ENCODE results near the gene PRSS3. TPM values are rescaled to one million over a fixed set of nuclear protein-coding genes. Genes with fewer than 3 reads are reported as not detected.
"Not testable (repeated sequence)": the region's sequence is repeated elsewhere in the genome, so short reads cannot be mapped to it uniquely, and the experiment has no call there.

The PRSS3 gene
- total RNA-seq, 6 experiments from 2014 or later, result 18.9 to 40.4 (median 23.8) TPM

DNA sequence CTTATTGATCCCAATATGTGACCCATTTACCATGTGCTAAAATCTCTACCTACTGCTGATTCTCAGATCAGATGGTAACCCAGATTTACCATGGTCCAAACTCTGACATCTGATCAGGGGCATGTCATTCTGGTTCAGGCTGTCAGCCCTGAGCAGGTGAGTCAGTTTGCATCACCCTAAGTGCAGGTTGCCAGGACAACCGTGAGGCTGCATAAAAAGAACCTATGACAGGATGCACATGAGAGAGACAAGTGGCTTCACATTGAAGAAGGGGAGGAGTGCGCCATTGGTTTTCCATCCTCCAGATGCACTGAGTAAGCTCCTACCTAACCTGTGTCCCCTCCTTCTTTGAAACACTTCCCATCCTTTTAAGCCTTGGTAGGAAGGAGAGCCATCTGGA is 801 bp upstream of the PRSS3 start:
- TF ChIP-seq, protein P1, sequence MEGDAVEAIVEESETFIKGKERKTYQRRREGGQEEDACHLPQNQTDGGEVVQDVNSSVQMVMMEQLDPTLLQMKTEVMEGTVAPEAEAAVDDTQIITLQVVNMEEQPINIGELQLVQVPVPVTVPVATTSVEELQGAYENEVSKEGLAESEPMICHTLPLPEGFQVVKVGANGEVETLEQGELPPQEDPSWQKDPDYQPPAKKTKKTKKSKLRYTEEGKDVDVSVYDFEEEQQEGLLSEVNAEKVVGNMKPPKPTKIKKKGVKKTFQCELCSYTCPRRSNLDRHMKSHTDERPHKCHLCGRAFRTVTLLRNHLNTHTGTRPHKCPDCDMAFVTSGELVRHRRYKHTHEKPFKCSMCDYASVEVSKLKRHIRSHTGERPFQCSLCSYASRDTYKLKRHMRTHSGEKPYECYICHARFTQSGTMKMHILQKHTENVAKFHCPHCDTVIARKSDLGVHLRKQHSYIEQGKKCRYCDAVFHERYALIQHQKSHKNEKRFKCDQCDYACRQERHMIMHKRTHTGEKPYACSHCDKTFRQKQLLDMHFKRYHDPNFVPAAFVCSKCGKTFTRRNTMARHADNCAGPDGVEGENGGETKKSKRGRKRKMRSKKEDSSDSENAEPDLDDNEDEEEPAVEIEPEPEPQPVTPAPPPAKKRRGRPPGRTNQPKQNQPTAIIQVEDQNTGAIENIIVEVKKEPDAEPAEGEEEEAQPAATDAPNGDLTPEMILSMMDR (IDR thresholded peaks at IDR 0.05), result no peak
- no peak for DNase-seq
- Mint-ChIP-seq H3K36me3 (ENCODE audit: low read depth) (peaks cover 9% of the 10 kb centered on the region), H3K27me3 (ENCODE audit: insufficient read depth) (peaks cover 9% of the 10 kb centered on the region), H3K4me1 (ENCODE audit: low read depth) (peaks cover 21% of the 10 kb centered on the region), H3K4me3 (no peak overlapping the region), H3K9me3 (no peaks in the 10 kb centered on the region), H3K27ac (no peak overlapping the region)

DNA sequence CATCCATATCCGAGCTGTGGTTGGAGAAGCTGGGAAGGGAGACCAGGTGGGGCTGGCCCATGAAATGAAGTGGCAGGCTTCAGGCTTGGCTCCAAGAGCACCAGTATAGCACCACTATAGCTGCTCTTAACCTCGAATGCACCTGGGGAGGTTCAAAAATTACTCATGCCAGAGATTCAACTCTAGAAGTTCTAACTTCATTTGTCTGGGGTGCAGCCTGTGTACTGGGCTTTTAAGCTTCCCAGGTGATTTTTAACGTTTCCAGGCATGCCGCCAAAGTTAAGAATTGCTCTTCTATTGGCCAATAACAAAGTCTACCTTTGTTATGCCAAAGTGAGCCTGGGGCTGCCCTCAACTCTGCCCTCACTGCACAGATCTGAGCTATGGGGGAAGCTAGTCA is 458 bp downstream of the PRSS3 start:
- H3K9me3 Mint-ChIP-seq, result no peaks in the 10 kb centered on the region
- no peak overlapping the region for H3K27ac Mint-ChIP-seq
- H3K4me1 Mint-ChIP-seq (ENCODE audit: low read depth), result peaks cover 20% of the 10 kb centered on the region
- TF ChIP-seq, protein P1 (IDR thresholded peaks at IDR 0.05), result no peak
- peaks cover 9% of the 10 kb centered on the region for H3K36me3 Mint-ChIP-seq (ENCODE audit: low read depth)
- H3K4me3 Mint-ChIP-seq, result no peak overlapping the region
- no peak for DNase-seq
- peaks cover 14% of the 10 kb centered on the region for H3K27me3 Mint-ChIP-seq (ENCODE audit: insufficient read depth)

DNA sequence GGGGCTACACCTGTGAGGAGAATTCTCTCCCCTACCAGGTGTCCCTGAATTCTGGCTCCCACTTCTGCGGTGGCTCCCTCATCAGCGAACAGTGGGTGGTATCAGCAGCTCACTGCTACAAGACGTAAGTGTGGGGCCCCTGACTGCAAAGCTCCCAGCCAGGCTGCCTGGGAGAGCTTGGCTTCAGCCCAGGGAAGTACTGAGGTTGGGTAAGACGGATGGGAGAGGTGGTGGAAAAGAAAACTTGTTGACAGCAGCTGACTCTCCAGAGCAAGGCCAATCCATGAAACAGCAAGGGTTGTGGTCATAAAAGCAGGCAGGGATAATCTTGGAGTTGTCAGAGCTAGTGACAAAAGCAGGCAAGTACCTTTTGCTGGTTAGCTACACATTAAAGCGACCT is 1.3 kb downstream of the PRSS3 start:
- H3K9me3 Mint-ChIP-seq; H3K36me3 Mint-ChIP-seq (ENCODE audit: low read depth); DNase-seq; H3K4me3 Mint-ChIP-seq; H3K27ac Mint-ChIP-seq: not testable (repeated sequence)
- H3K27me3 Mint-ChIP-seq (ENCODE audit: insufficient read depth), result peaks cover 14% of the 10 kb centered on the region
- H3K4me1 Mint-ChIP-seq (ENCODE audit: low read depth), result peaks cover 13% of the 10 kb centered on the region

DNA sequence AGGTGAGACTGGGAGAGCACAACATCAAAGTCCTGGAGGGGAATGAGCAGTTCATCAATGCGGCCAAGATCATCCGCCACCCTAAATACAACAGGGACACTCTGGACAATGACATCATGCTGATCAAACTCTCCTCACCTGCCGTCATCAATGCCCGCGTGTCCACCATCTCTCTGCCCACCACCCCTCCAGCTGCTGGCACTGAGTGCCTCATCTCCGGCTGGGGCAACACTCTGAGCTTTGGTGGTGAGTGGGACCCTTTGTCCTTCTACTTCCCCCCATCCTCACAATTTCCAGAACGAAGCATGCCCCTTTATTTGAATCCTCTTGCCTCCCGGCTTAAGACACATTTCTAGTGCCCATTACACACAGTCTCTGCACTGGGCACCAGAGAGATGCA is 2.5 kb downstream of the PRSS3 start:
- 0 out of 2 replicates have a peak, but pooled peaks cover 6% of the 10 kb centered on the region for H3K4me1 Mint-ChIP-seq (ENCODE audit: low read depth)
- H3K27me3 Mint-ChIP-seq (ENCODE audit: insufficient read depth), result peaks cover 11% of the 10 kb centered on the region
- H3K27ac Mint-ChIP-seq, result no peak overlapping the region
- no peak overlapping the region for H3K4me3 Mint-ChIP-seq
- TF ChIP-seq, protein P1 (IDR thresholded peaks at IDR 0.05), result no peak
- no peak for DNase-seq
- H3K9me3 Mint-ChIP-seq, result no peaks in the 10 kb centered on the region
- H3K36me3 Mint-ChIP-seq (ENCODE audit: low read depth), result peaks cover 9% of the 10 kb centered on the region

DNA sequence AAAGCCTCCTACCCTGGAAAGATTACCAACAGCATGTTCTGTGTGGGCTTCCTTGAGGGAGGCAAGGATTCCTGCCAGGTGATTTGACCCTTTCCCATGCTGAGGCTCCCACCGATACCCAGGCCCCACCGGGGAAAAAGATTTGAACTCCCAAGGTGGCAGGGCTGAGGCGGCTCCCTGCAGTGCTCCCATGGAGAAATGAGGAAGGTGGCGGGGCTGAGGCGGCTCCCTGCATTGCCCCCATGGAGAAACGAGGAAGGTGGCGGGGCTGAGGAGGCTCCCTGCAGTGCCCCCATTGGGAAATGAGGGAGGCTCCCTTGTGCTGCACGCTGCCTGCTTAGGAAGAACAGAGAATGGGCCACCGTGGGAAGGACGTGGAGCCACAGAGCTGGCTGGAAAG is 3.2 kb downstream of the PRSS3 start:
- no peak overlapping the region for H3K4me3 Mint-ChIP-seq
- no peak for DNase-seq
- TF ChIP-seq, protein P1 (IDR thresholded peaks at IDR 0.05), result no peak
- no peaks in the 10 kb centered on the region for H3K9me3 Mint-ChIP-seq
- no peak overlapping the region for H3K27ac Mint-ChIP-seq
- peaks cover 9% of the 10 kb centered on the region for H3K36me3 Mint-ChIP-seq (ENCODE audit: low read depth)
- 0 out of 2 replicates have a peak, but pooled peaks cover 11% of the 10 kb centered on the region for H3K4me1 Mint-ChIP-seq (ENCODE audit: low read depth)
- H3K27me3 Mint-ChIP-seq (ENCODE audit: insufficient read depth), result peaks cover 16% of the 10 kb centered on the region

DNA sequence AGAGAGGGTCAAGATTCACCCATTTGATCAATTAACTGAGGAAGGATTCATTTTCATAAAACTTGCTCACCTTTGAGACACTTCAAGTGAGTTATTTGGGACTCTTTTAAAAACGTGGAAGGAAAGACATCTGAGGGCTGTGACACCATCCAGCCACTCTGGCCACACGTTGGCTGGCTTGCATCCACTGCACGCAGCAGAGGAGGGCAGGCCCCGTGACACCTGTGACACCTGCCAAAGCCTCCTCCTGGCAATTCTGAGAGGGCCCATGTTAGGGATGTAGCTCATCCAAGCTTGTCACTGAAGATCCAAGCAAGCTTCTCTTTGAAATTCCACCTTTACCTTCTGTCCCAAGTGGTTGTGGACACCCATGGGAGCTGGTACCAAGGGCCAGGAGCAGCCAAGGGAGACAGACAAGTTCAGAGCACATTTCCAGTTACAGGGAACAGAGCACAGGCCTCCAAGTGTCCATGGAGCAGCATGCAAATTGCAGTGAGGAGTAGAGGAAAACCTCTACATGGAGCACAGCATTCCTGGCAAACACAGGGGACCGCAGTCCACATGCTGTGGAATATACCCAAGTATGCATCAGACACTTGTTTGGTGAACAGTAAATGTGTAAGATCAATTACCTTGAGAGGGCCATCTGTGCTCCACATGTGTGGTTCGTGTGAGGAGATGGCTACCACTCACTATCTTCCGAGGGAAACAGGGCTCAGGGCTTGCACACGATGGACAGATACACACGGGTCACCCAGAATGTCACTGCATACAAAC is 4.8 kb downstream of the PRSS3 start:
- H3K9me3 Mint-ChIP-seq, result no peaks in the 10 kb centered on the region
- DNase-seq, result no peak
- H3K27ac Mint-ChIP-seq, result no peak overlapping the region
- H3K4me3 Mint-ChIP-seq, result no peak overlapping the region
- H3K4me1 Mint-ChIP-seq (ENCODE audit: low read depth), result 0 out of 2 replicates have a peak, but pooled peaks cover 11% of the 10 kb centered on the region
- H3K27me3 Mint-ChIP-seq (ENCODE audit: insufficient read depth), result peaks cover 16% of the 10 kb centered on the region
- peaks cover 4% of the 10 kb centered on the region for H3K36me3 Mint-ChIP-seq (ENCODE audit: low read depth)
- TF ChIP-seq, protein P1 (IDR thresholded peaks at IDR 0.05), result no peak
